GM21825 (cell line): ENCODE data around the gene RAI1.

Source experiments
- ATAC-seq: cut with Tn5 transposase; IDR thresholded peaks from one replicate; pipeline ENCODE4 v1.9.1; 2021; ENCODE audit warnings: mild to moderate bottlenecking, moderate library complexity; ENCODE audit not compliant: unreplicated experiment

The RAI1 gene

GRCh38 chr17:17779015-17779611 is 97.9 kb downstream of the RAI1 start:
- ATAC-seq: no peak

- no peak for ATAC-seq
Measured at GRCh38 chr17:17780922-17781590, 99.8 kb downstream of the RAI1 start.

GRCh38 chr17:17781591-17782496 is 100.6 kb downstream of the RAI1 start:
- ATAC-seq: no peak

- ATAC-seq: no peak
Measured at GRCh38 chr17:17782523-17783115, 101.4 kb downstream of the RAI1 start.

GRCh38 chr17:17783116-17783824 is 102.0 kb downstream of the RAI1 start:
- no peak for ATAC-seq

GRCh38 chr17:17783825-17784656 is 102.8 kb downstream of the RAI1 start:
- no peak for ATAC-seq

GRCh38 chr17:17784657-17785267 is 103.5 kb downstream of the RAI1 start:
- ATAC-seq: no peak

- ATAC-seq: no peak
Measured at GRCh38 chr17:17785407-17785806, 104.1 kb downstream of the RAI1 start.

- ATAC-seq: no peak
Measured at GRCh38 chr17:17786998-17787397, 105.7 kb downstream of the RAI1 start.

GRCh38 chr17:17787568-17787967 is 106.3 kb downstream of the RAI1 start:
- no peak for ATAC-seq

- no peak for ATAC-seq
Measured at GRCh38 chr17:17788967-17789366, 107.7 kb downstream of the RAI1 start.

- ATAC-seq: no peak
Measured at GRCh38 chr17:17789410-17789809, 108.2 kb downstream of the RAI1 start.

GRCh38 chr17:17789828-17790636 is 108.8 kb downstream of the RAI1 start:
- ATAC-seq: no peak

- no peak for ATAC-seq
Measured at GRCh38 chr17:17790637-17791464, 109.6 kb downstream of the RAI1 start.

GRCh38 chr17:17792037-17792550 is 110.8 kb downstream of the RAI1 start:
- no peak for ATAC-seq

GRCh38 chr17:17792551-17793377 is 111.5 kb downstream of the RAI1 start:
- no peak for ATAC-seq
